Measurements from ENCODE around the gene FBN1. TPM values are rescaled to one million over a fixed set of nuclear protein-coding genes. Genes with fewer than 3 reads are reported as not detected.

Gene FBN1
- total and polyA plus RNA-seq, 2 of the 13 experiments (the other 11 are each of a cell fraction or from before 2014, with no cell fraction given), result 1.5 to 3.0 TPM

- Histone ChIP-seq H3K79me2 (ENCODE audit: insufficient read depth, low read length) (no peaks in the 10 kb centered on the region), H3K9ac (ENCODE audit: insufficient read depth, low read depth, low read length) (no peak overlapping the region), H3K36me3 (replicated peaks in 1 of 2; ENCODE audit: control insufficient read depth in 1 of 2, insufficient read depth in 2 of 2, low read length in 2 of 2) (no peaks in the 10 kb centered on the region), H3K4me1 (ENCODE audit: insufficient read depth, low read length) (no peaks in the 10 kb centered on the region), H3K4me3 (replicated peaks in 1 of 3; ENCODE audit: insufficient read depth in 1 of 3, low read depth in 2 of 3, low read length in 3 of 3) (no peak overlapping the region), H4K20me1 (ENCODE audit: insufficient read depth, low read length) (no peaks in the 10 kb centered on the region), H3K9me3 (ENCODE audit: low read length) (no peaks in the 10 kb centered on the region), H2AFZ (ENCODE audit: low read length) (no peak overlapping the region), H3K27me3 (ENCODE audit: control insufficient read depth in 1 of 2, insufficient read depth in 2 of 2, low read length in 2 of 2) (no peaks in the 10 kb centered on the region), H3K4me2 (ENCODE audit: low read depth, low read length) (no peak overlapping the region), H3K27ac (ENCODE audit: extremely low read length, insufficient read depth, low read length) (no peak overlapping the region)
- in situ Hi-C loops (cut with HindIII; ENCODE audit: extremely low pct_ligation_motif_present, low pct_unique_long_range_greater_than_20kb) (loop anchor here (10.0 kb wide), 1 partner anchor 161 kb away; no protein-coding TSS in a partner anchor), intact Hi-C loops (cut with micrococcal nuclease; ENCODE audit: unreplicated experiment) (loop anchor here (10.0 kb wide), 1 partner anchor 101 kb away; no protein-coding TSS in a partner anchor)
- 80% methylated on average over 3 of the region's 3 CpGs for WGBS (ENCODE audit: low lambda C conversion rate)
- ChIA-PET POLR2A (no interaction called here), CTCF (ENCODE audit: low intra/inter-chr PET ratio, low total read pairs) (no interaction called here)
- FAIRE-seq (no peak), DNase-seq (ENCODE audit: low spot score) (no peak), ATAC-seq (no peak)
- BruUV-seq (replicated peaks), result no TSS peak
- TF ChIP-seq ZNF264 (CRISPR knock-in tag; IDR thresholded peaks at IDR 0.05), result no peak
- no peak for TF ChIP-seq SRSF9 (IDR thresholded peaks at IDR 0.05; ENCODE audit: borderline replicate concordance, insufficient read depth, low read depth, low read length, poor library complexity, severe bottlenecking)
- TF ChIP-seq STAG1 (CRISPR knock-in tag; IDR thresholded peaks at IDR 0.05), result no peak
- TF ChIP-seq BATF2 (CRISPR knock-in tag; IDR thresholded peaks at IDR 0.05), result no peak
- TF ChIP-seq HOMEZ (CRISPR knock-in tag; IDR thresholded peaks at IDR 0.05; ENCODE audit: low read depth), result no peak
- no peak for TF ChIP-seq MYNN (CRISPR knock-in tag; IDR thresholded peaks at IDR 0.05; ENCODE audit: low read depth)
- TF ChIP-seq, protein P1, sequence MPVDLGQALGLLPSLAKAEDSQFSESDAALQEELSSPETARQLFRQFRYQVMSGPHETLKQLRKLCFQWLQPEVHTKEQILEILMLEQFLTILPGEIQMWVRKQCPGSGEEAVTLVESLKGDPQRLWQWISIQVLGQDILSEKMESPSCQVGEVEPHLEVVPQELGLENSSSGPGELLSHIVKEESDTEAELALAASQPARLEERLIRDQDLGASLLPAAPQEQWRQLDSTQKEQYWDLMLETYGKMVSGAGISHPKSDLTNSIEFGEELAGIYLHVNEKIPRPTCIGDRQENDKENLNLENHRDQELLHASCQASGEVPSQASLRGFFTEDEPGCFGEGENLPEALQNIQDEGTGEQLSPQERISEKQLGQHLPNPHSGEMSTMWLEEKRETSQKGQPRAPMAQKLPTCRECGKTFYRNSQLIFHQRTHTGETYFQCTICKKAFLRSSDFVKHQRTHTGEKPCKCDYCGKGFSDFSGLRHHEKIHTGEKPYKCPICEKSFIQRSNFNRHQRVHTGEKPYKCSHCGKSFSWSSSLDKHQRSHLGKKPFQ (CRISPR knock-in tag; IDR thresholded peaks at IDR 0.05; ENCODE audit: insufficient replicate concordance), result no peak
- no peak for TF ChIP-seq FOXK1 (CRISPR knock-in tag; IDR thresholded peaks at IDR 0.05; ENCODE audit: borderline replicate concordance, low read depth)
- no peak for TF ChIP-seq SP4 (CRISPR knock-in tag; IDR thresholded peaks at IDR 0.05)
- TF ChIP-seq, protein P2, sequence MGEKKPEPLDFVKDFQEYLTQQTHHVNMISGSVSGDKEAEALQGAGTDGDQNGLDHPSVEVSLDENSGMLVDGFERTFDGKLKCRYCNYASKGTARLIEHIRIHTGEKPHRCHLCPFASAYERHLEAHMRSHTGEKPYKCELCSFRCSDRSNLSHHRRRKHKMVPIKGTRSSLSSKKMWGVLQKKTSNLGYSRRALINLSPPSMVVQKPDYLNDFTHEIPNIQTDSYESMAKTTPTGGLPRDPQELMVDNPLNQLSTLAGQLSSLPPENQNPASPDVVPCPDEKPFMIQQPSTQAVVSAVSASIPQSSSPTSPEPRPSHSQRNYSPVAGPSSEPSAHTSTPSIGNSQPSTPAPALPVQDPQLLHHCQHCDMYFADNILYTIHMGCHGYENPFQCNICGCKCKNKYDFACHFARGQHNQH (CRISPR knock-in tag; IDR thresholded peaks at IDR 0.05), result no peak
- TF ChIP-seq ARNT (IDR thresholded peaks at IDR 0.05), result no peak
- TF ChIP-seq, protein P3, sequence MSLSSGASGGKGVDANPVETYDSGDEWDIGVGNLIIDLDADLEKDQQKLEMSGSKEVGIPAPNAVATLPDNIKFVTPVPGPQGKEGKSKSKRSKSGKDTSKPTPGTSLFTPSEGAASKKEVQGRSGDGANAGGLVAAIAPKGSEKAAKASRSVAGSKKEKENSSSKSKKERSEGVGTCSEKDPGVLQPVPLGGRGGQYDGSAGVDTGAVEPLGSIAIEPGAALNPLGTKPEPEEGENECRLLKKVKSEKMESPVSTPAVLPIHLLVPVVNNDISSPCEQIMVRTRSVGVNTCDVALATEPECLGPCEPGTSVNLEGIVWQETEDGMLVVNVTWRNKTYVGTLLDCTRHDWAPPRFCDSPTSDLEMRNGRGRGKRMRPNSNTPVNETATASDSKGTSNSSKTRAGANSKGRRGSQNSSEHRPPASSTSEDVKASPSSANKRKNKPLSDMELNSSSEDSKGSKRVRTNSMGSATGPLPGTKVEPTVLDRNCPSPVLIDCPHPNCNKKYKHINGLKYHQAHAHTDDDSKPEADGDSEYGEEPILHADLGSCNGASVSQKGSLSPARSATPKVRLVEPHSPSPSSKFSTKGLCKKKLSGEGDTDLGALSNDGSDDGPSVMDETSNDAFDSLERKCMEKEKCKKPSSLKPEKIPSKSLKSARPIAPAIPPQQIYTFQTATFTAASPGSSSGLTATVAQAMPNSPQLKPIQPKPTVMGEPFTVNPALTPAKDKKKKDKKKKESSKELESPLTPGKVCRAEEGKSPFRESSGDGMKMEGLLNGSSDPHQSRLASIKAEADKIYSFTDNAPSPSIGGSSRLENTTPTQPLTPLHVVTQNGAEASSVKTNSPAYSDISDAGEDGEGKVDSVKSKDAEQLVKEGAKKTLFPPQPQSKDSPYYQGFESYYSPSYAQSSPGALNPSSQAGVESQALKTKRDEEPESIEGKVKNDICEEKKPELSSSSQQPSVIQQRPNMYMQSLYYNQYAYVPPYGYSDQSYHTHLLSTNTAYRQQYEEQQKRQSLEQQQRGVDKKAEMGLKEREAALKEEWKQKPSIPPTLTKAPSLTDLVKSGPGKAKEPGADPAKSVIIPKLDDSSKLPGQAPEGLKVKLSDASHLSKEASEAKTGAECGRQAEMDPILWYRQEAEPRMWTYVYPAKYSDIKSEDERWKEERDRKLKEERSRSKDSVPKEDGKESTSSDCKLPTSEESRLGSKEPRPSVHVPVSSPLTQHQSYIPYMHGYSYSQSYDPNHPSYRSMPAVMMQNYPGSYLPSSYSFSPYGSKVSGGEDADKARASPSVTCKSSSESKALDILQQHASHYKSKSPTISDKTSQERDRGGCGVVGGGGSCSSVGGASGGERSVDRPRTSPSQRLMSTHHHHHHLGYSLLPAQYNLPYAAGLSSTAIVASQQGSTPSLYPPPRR (CRISPR knock-in tag; IDR thresholded peaks at IDR 0.05; ENCODE audit: borderline replicate concordance), result no peak
These were observed 129.4 kb downstream of the FBN1 start for GRCh38 chr15:48516121-48516520.
